Esophagus (tissue), 2 donors: ENCODE measurements around the gene PDE1A. TPM values are rescaled to one million over a fixed set of nuclear protein-coding genes. Genes with fewer than 3 reads are reported as not detected.

Experiments used
- H3K27ac ChIP-seq, 2 donors: one replicate each; pipeline ENCODE4 v1.5.1; 2013; ENCODE audit warnings: low read depth in 2 of 2, mild to moderate bottlenecking in 2 of 2, inconsistent platforms in 1 of 2, low read length in 1 of 2, moderate library complexity in 1 of 2
- H3K27me3 ChIP-seq, 2 donors: one replicate each; pipeline ENCODE4 v1.6.1; 2013; ENCODE audit warnings: low read length in 2 of 2, control low read depth in 1 of 2, mild to moderate bottlenecking in 1 of 2; ENCODE audit not compliant: insufficient read depth in 2 of 2, control insufficient read depth in 1 of 2
- H3K36me3 ChIP-seq, 2 donors: one replicate each; pipeline ENCODE4 v1.6.1; 2013; ENCODE audit warnings: low read length in 1 of 2; ENCODE audit not compliant: control insufficient read depth in 2 of 2, insufficient read depth in 2 of 2
- H3K4me1 ChIP-seq, 2 donors: one replicate each; pipeline ENCODE4 v1.6.1; 2013; ENCODE audit warnings: low read length in 1 of 2; ENCODE audit not compliant: control insufficient read depth in 2 of 2, insufficient read depth in 2 of 2
- H3K4me3 ChIP-seq, 2 donors: one replicate each; pipeline ENCODE4 v1.5.1; 2013; ENCODE audit warnings: low read length in 2 of 2, mild to moderate bottlenecking in 2 of 2, low read depth in 1 of 2, moderate library complexity in 1 of 2
- H3K9me3 ChIP-seq, 2 donors: one replicate each; pipeline ENCODE4 v1.6.1; 2013; ENCODE audit warnings: mild to moderate bottlenecking in 2 of 2, low read depth in 1 of 2, low read length in 1 of 2, moderate library complexity in 1 of 2; ENCODE audit not compliant: control insufficient read depth in 2 of 2, insufficient read depth in 1 of 2
- WGBS, 2 donors: extraction: QIAGEN DNeasy Blood & Tissue Kit; methylation state at CpG; one replicate each; pipeline ENCODE4 v1.1.7; 2013; 5-methylcytosine and 5-hydroxymethylcytosine counted together
- polyA plus RNA-seq, 2 donors: library from polyadenylated mRNA; stranded (reverse); fragments of 200-250 nt; gene quantifications; one replicate each; pipeline ENCODE4 v1.2.3, GENCODE V29; 2013
- donor health status: healthy with polysubstance abuse.
- donor health status: Bipolar disorder and iron deficiency.

PDE1A gene
- polyA plus RNA-seq, 2 donors = 0.94 to 0.96 TPM

DNA sequence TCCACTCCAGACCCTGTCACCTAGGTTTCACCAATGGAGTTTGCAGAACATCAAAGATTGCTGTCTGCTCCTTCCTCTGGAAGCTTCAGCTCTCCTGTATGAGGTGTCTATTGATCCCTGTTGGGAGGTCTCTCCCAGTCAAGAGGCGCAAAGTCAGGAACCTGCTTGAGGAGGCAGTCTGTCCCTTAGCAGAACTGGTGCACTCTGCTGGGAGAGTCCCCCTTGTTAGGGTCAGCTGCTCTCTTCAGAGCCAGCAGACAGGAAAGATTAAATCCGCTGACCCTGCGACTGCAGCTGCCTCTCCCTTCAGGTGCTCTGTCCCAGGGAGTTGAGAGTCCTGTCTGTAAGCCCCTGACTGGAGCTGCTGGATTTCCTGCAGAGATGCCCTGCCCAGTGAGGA is 245.5 kb downstream of the PDE1A start:
- H3K36me3 ChIP-seq = no peaks in the 10 kb centered on the region
- H3K27me3 ChIP-seq = no peaks in the 10 kb centered on the region
- WGBS, 2 donors = 85 to 86% methylated on average over 3 of the region's 3 CpGs
- H3K4me3 ChIP-seq = no peak overlapping the region
- no peak overlapping the region for H3K27ac ChIP-seq
- H3K4me1 ChIP-seq = no peaks in the 10 kb centered on the region
- no peaks in the 10 kb centered on the region for H3K9me3 ChIP-seq

DNA sequence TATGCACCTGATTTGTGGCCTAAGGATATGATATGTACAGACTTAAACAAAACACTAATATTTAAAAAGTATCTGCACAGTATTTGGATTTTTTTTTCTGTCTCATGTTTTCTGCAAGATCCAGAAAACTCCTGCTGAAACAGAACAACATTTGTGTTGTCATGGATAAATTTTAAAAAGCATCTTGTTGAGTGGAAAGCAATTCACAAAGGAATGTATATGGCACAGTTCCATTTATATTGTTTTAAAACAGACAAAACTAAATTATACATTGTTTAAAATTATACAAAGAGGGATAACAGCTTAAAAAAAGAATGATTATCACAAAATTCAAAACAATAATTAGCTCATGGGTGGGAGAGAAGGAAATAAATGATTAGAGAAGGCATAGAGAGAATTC is 247.7 kb downstream of the PDE1A start:
- no peak overlapping the region for H3K27ac ChIP-seq
- H3K36me3 ChIP-seq = no peaks in the 10 kb centered on the region
- H3K4me3 ChIP-seq = no peak overlapping the region
- no peaks in the 10 kb centered on the region for H3K27me3 ChIP-seq
- no peaks in the 10 kb centered on the region for H3K9me3 ChIP-seq
- no peaks in the 10 kb centered on the region for H3K4me1 ChIP-seq

DNA sequence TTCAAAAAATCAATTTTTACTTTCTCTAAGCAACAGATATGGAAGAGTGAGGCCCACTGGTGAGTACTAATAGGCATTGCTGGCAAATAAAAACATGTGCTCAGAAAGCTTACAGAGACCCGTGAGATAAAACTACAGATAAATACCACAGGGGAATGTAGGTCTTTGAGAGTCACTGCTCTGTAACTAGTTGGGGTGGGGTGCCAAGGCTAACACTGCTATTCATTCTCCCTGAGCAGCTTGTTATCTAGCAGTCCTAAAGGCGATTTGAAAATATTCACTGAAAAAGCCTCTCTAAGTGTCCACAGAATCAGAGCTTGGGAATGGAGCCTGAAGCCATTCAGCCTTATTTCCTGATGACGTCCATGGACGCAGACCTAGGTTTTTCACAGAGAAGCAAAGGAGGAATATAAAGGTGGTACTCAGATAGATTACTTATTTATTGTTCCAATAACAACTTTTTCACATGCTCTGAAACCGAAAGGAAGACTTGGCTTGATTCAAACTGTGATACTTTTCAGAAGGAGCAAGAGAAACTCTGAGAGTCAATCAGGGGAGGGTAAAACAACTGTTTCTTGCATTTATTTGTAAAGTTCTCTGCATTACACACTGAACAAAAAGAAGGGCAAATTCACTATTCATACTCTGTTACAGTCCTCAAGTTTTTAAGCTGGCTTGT is 252.8 kb downstream of the PDE1A start:
- H3K27ac ChIP-seq = no peak overlapping the region
- 63 to 73% methylated on average over 5 of the region's 5 CpGs for WGBS, 2 donors
- no peak overlapping the region for H3K4me3 ChIP-seq
- H3K9me3 ChIP-seq = no peaks in the 10 kb centered on the region
- H3K27me3 ChIP-seq = no peaks in the 10 kb centered on the region
- no peaks in the 10 kb centered on the region for H3K36me3 ChIP-seq
- no peaks in the 10 kb centered on the region for H3K4me1 ChIP-seq

DNA sequence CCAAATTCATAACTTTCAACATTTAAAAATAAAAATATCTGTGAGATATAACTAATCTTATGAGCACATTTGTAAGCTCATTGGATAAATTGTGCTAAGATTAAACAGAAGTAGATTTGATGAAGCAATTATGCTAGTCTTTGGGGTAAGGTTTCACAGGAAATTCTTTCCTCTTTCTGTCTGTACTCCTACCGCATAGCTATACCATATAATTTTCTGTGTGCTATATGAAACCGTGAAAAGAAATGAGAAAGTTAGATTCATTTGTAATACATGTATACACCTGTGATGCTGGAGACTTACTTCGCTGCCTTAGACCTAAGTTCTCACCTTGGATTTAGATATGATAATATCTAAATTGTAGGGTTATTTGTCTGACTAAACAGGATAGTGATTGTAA is 256.5 kb downstream of the PDE1A start:
- 86 to 93% methylated on average over 3 of the region's 3 CpGs for WGBS, 2 donors
- Histone ChIP-seq H3K9me3 (no peaks in the 10 kb centered on the region), H3K27me3 (no peaks in the 10 kb centered on the region), H3K36me3 (no peaks in the 10 kb centered on the region), H3K4me1 (no peaks in the 10 kb centered on the region), H3K4me3 (no peak overlapping the region), H3K27ac (no peak overlapping the region)

DNA sequence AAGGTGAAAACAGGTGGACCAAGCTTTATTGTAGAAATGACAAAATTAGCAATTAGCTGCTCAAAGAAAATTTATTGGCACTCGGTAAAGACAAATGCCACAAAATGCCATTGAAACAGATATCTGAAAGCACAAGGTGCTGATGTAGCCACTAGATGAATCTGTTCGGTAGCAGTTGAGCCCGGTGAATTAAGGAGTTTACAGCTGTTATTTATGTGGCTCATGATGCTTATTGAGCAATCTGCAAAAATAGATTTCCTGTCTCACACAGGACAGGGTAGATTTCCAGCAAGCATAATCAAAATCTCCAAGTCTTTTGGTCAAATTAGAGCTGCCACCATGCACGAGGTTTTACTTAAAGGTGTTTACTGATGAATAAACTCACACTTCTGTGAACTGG is 259.0 kb downstream of the PDE1A start:
- Histone ChIP-seq H3K4me3 (no peak overlapping the region), H3K4me1 (no peaks in the 10 kb centered on the region), H3K9me3 (no peaks in the 10 kb centered on the region), H3K36me3 (no peaks in the 10 kb centered on the region), H3K27ac (no peak overlapping the region), H3K27me3 (no peaks in the 10 kb centered on the region)
- WGBS, 2 donors = 86% methylated on average over 4 of the region's 4 CpGs

DNA sequence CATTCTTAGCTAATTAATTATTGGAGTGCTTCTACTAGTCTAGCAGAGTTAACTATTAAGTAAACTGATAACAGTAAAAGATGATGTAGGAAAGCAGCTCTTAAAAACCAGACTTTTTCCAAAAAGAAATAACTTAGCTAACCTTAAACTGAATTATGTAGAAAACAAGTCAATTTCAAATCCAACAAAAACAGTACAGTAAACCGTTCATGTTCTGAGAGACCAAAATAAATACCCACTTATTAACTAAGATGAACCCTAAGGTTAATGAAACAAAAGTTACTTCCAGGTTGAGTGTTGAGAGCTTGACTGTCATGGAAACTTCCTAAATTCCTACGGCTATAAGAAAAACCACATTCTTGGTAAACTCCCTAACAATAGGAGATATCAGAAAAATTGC is 260.0 kb downstream of the PDE1A start:
- no peak overlapping the region for H3K27ac ChIP-seq
- 78 to 80% methylated on average over 2 of the region's 2 CpGs for WGBS, 2 donors
- no peak overlapping the region for H3K4me3 ChIP-seq
- no peaks in the 10 kb centered on the region for H3K27me3 ChIP-seq
- no peaks in the 10 kb centered on the region for H3K4me1 ChIP-seq
- H3K9me3 ChIP-seq = no peaks in the 10 kb centered on the region
- H3K36me3 ChIP-seq = no peaks in the 10 kb centered on the region

DNA sequence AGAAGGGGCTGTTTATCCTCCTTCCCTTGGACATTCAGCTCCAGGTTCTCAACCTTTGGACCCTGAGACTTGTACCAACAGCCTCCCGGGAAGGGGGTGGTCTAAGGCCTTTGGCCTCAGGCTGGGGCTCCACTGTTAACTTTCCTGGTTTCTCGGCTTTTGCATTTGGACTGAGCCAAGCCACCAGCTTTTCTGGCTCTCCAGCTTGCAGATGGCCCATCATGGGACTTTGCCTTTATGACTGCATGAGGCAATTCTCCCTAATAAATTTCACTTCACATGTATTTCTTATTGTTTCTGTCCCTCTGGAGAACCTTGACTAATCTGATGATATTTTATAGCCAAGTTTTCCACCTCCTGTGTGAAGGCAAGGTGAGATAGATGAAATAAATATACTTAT is 260.4 kb downstream of the PDE1A start:
- no peak overlapping the region for H3K4me3 ChIP-seq
- WGBS, 2 donors = 80 to 89% methylated on average over 2 of the region's 2 CpGs
- H3K36me3 ChIP-seq = no peaks in the 10 kb centered on the region
- no peak overlapping the region for H3K27ac ChIP-seq
- no peaks in the 10 kb centered on the region for H3K4me1 ChIP-seq
- no peaks in the 10 kb centered on the region for H3K27me3 ChIP-seq
- no peaks in the 10 kb centered on the region for H3K9me3 ChIP-seq

DNA sequence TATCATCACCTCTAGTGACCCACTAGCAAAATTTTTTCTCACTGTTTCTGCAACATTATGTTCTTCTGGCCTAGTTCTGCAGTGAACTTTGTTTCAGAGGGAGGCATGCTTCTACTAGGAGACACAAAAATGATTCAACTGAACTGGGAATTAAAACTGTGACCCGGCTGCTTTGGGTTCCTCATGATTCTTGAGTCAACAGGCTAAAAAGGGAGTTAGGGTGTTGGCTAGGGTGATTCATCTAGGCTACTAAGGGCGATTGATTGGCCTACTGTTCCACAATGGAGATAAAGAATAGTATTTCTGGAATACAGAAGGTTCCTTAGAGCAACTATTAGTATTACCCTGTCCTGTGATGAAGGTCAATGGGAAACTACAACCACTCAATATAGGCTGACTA is 261.6 kb downstream of the PDE1A start:
- WGBS, 2 donors = 64 to 77% methylated on average over 2 of the region's 2 CpGs

DNA sequence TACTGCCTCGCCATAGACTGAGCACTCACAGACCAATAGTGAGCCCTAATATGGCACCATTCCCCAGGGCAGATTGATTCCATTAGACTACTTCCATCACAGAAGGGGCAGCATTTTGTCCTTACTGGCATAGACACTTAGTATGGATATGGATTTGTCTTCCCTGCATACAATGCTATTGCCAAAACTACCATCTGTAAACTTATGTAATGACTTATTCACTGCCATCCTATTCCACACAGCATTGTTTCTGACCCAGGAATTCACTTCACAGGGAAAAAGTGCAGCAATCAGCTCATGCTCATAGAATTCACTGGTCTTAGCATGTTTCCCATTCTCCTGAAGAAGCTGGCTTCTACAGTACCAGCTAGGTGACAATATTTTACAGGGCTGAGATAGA is 262.1 kb downstream of the PDE1A start:
- Histone ChIP-seq H3K27ac (no peak overlapping the region), H3K36me3 (no peaks in the 10 kb centered on the region), H3K9me3 (no peaks in the 10 kb centered on the region), H3K4me3 (no peak overlapping the region), H3K27me3 (no peaks in the 10 kb centered on the region), H3K4me1 (no peaks in the 10 kb centered on the region)
- WGBS, 2 donors = 58 to 75% methylated on average over 1 of the region's 1 CpG

More for the DNA sequence above, 261.6 kb downstream of the PDE1A start:
- Histone ChIP-seq H3K9me3 (no peaks in the 10 kb centered on the region), H3K36me3 (no peaks in the 10 kb centered on the region), H3K27ac (no peak overlapping the region), H3K4me3 (no peak overlapping the region), H3K27me3 (no peaks in the 10 kb centered on the region), H3K4me1 (no peaks in the 10 kb centered on the region)

DNA sequence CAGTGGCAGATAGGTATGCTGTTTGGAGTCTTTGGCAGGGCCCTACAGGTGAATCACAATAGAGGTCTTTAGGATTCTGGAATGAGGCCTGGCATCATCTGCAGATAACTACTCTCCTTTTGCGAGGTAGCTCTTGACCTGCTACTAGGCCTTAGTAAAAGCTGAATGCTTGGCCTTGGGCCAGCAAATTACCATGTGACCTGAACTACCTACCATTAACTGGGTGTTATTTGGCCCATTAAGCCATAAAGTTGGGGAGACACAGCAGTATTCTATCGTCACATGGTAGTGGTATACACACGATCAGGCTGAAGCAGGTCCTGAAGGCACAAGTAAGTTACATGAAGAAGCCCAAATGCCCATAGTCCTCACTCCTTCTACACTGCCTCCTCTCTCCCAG is 263.0 kb downstream of the PDE1A start:
- Histone ChIP-seq H3K4me3 (no peak overlapping the region), H3K27me3 (no peaks in the 10 kb centered on the region), H3K4me1 (no peaks in the 10 kb centered on the region), H3K9me3 (no peaks in the 10 kb centered on the region), H3K27ac (no peak overlapping the region), H3K36me3 (no peaks in the 10 kb centered on the region)
- WGBS, 2 donors = 84 to 94% methylated on average over 3 of the region's 3 CpGs
